Tibial nerve (tissue), 4 donors: ENCODE measurements around the gene DDAH2.

ENCODE experiments used
- CTCF ChIP-seq, 5 experiments: fragments of 200-600 bp in 3 of 5; fragments of 450-650 bp in 2 of 5; sonication (generic) in 3 of 5; IDR thresholded peaks; one replicate each; pipeline ENCODE4 v1.5.1; 2016 to 2019; ENCODE audit warnings: antibody characterized with exemption in 5 of 5, mild to moderate bottlenecking in 3 of 5, moderate library complexity in 2 of 5
- EP300 ChIP-seq, 2 donors: sonication (generic); formaldehyde crosslinking; IDR thresholded peaks; one replicate each; pipeline ENCODE4 v1.6.1; 2017; ENCODE audit warnings: antibody characterized with exemption in 2 of 2, mild to moderate bottlenecking in 1 of 2

GRCh38 chr6:31778193-31778592 lies 49.1 kb upstream of the DDAH2 start:
- no peak for TF ChIP-seq CTCF (IDR thresholded peaks at IDR 0.05)
- no peak for TF ChIP-seq EP300 (IDR thresholded peaks at IDR 0.05)
